ENCODE results near the gene CENPU. TPM values are rescaled to one million over a fixed set of nuclear protein-coding genes. Genes with fewer than 3 reads are reported as not detected.

CENPU gene
- total and polyA plus RNA-seq, 12 donors = 0.62 to 4.6 (median 1.4) TPM

DNA sequence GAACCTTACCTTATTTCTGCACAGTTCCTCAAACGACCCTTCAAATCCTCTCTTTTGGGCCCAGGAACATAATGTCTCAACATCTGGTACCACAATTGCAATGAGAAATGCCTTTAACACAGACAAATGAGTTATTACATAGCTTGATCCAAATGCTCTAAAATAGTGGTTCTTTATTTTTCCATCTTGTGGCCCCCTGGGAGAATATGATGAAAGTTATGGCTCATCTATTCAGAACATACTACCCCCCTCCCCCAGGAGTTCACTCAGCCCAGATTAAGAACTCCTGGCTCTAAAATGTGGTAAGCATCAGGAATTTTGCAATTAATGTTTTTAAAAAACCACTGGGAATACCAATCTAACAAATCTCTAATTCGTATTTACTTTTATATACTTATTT is 23.9 kb upstream of the CENPU start:
- ATAC-seq (peak in 6 of 8 donors; percentile 21 to 57 (median 50)), DNase-seq (no peak)
- Histone ChIP-seq H3K27ac (peak overlapping the region in 8 of 10 donors; percentile 41 to 84 (median 72)), H3K27me3 (no peaks in the 10 kb centered on the region), H3K4me1 (peaks cover 5 to 43% (median 31%) of the 10 kb centered on the region in 9 donors), H3K4me3 (no peak overlapping the region), H3K36me3 (peaks cover 0 to 95% (median 29%) of the 10 kb centered on the region in 9 donors), H3K9me3 (no peaks in the 10 kb centered on the region)
- intact Hi-C loops (cut with DNase I) = no loop called here
- TF ChIP-seq CTCF (IDR thresholded peaks at IDR 0.05) = no peak
- WGBS, 2 donors = 43 to 56% methylated on average over 2 of the region's 2 CpGs

- peak in 5 of 9 donors; percentile 10 to 43 (median 35) for TF ChIP-seq CTCF (IDR thresholded peaks at IDR 0.05)
- Histone ChIP-seq H3K27me3 (no peaks in the 10 kb centered on the region), H3K4me3 (no peak overlapping the region), H3K4me1 (peaks cover 5 to 49% (median 36%) of the 10 kb centered on the region in 9 donors), H3K27ac (peak overlapping the region; percentile 36 to 84 (median 71)), H3K9me3 (no peaks in the 10 kb centered on the region), H3K36me3 (peaks cover 0 to 86% (median 15%) of the 10 kb centered on the region in 9 donors)
- no peak for DNase-seq
- peak; percentile 56 to 90 (median 82) for ATAC-seq
- intact Hi-C loops (cut with DNase I) = no loop called here
- WGBS, 2 donors = 43 to 65% methylated on average over 6 of the region's 6 CpGs
Observed at GRCh38 chr4:184756399-184756798, 22.5 kb upstream of the CENPU start.

DNA sequence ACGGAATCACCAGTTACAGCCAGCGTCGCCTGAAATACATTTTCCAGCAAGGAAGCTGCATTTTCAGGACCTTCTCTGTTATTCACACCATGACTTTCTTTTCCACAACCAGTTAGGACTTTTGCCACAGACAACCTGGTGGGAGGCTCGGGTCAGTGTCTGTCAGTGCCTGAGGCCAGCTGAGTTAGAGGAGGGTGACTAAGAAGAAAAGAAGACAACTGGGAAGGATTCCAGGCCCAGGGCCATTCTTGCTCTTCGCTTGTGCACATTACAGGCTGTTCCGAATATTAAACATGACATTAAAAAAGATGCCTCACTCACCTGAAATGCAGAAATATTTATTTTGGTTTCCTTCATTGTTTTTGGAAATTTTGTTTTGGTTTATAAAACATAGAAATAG is 21.4 kb upstream of the CENPU start:
- peak in 1 of 2 donors; percentile 41 for DNase-seq
- 75 to 79% methylated on average over 6 of the region's 6 CpGs for WGBS, 2 donors
- Histone ChIP-seq H3K36me3 (peaks cover 0 to 75% (median 5%) of the 10 kb centered on the region in 9 donors), H3K9me3 (no peaks in the 10 kb centered on the region), H3K4me1 (peaks cover 7 to 60% (median 47%) of the 10 kb centered on the region in 9 donors), H3K27ac (peak overlapping the region in 9 of 10 donors; percentile 5 to 84 (median 72)), H3K4me3 (no peak overlapping the region), H3K27me3 (no peaks in the 10 kb centered on the region)
- peak in 7 of 8 donors; percentile 39 to 80 (median 52) for ATAC-seq
- intact Hi-C loops (cut with DNase I) = no loop called here
- no peak for TF ChIP-seq CTCF (IDR thresholded peaks at IDR 0.05)

GRCh38 chr4:184752496-184753275 is 18.8 kb upstream of the CENPU start:
- Histone ChIP-seq H3K27ac (peak overlapping the region in 5 of 10 donors; percentile 11 to 56 (median 16)), H3K36me3 (peaks cover 0 to 52% (median 0%) of the 10 kb centered on the region in 9 donors), H3K4me3 (no peak overlapping the region), H3K27me3 (no peaks in the 10 kb centered on the region), H3K4me1 (peaks cover 10 to 79% (median 57%) of the 10 kb centered on the region in 9 donors), H3K9me3 (no peaks in the 10 kb centered on the region)
- ATAC-seq (peak in 1 of 8 donors; percentile 3), DNase-seq (no peak)
- intact Hi-C loops (cut with DNase I) = loop anchor here in 2 of 10 donors (5.0 kb wide), 2 partner anchors 65 to 230 kb away; no protein-coding TSS in a partner anchor
- no peak for TF ChIP-seq CTCF (IDR thresholded peaks at IDR 0.05)
- WGBS, 2 donors = 73 to 81% methylated on average over 9 of the region's 9 CpGs

Data from heart right ventricle (tissue), 16 donors.